DND-41 (cell line): ENCODE data around the gene GON4L.
A peak's percentile ranks its signal among the peaks of the same experiment; 100 is the strongest.
"Not testable (repeated sequence)": the region's sequence is repeated elsewhere in the genome, so short reads cannot be mapped to it uniquely, and the experiment has no call there.

Source experiments
- ATAC-seq: fragments of 200-7000 bp; cut with Tn5 transposase; 3 replicates; pipeline ENCODE4 v1.9.1; 2021; ENCODE audit warnings: low read depth; ENCODE audit not compliant: insufficient read depth
- DNase-seq: peaks from one replicate; pipeline ENCODE4 v3.0.0-alpha.2; 2020
- H2AFZ ChIP-seq: 2 replicates; pipeline ENCODE4 v1.6.0; 2012; ENCODE audit warnings: low read depth, low read length
- H3K27ac ChIP-seq: 2 replicates; pipeline ENCODE4 v1.5.1; 2012; ENCODE audit warnings: low read length, inconsistent platforms
- H3K27me3 ChIP-seq: fragments of 200-600 bp; sonication (generic); 2 replicates; pipeline ENCODE4 v1.6.0; 2012; ENCODE audit warnings: low read length, mild to moderate bottlenecking, inconsistent platforms; ENCODE audit not compliant: insufficient read depth, poor library complexity
- H3K36me3 ChIP-seq: 2 replicates; pipeline ENCODE4 v1.5.1; 2012; ENCODE audit warnings: low read length, inconsistent platforms; ENCODE audit not compliant: insufficient read depth
- H3K4me1 ChIP-seq: 2 replicates; pipeline ENCODE4 v1.5.1; 2012; ENCODE audit warnings: mild to moderate bottlenecking, low read length; ENCODE audit not compliant: insufficient read depth
- H3K4me2 ChIP-seq: 2 replicates; pipeline ENCODE4 v1.6.0; 2012; ENCODE audit warnings: mild to moderate bottlenecking, moderate library complexity, low read length, inconsistent platforms; ENCODE audit not compliant: insufficient read depth
- H3K4me3 ChIP-seq, 2 experiments: fragments of 200-600 bp in 1 of 2; shearing (Covaris generic) in 1 of 2; 2 replicates each; pipeline ENCODE4 v1.5.1; 2012 to 2016; ENCODE audit warnings: inconsistent platforms in 2 of 2, low read length in 2 of 2, mild to moderate bottlenecking in 2 of 2, low read depth in 1 of 2, moderate library complexity in 1 of 2
- H3K79me2 ChIP-seq: 2 replicates; pipeline ENCODE4 v1.6.0; 2012; ENCODE audit warnings: low read length, inconsistent platforms; ENCODE audit not compliant: insufficient read depth
- H3K9ac ChIP-seq: 2 replicates; pipeline ENCODE4 v1.6.0; 2012; ENCODE audit warnings: low read depth, mild to moderate bottlenecking, inconsistent platforms, low read length, moderate library complexity
- H3K9me3 ChIP-seq: 2 replicates; pipeline ENCODE4 v1.5.1; 2012; ENCODE audit warnings: low read length, moderate library complexity, mild to moderate bottlenecking, inconsistent platforms; ENCODE audit not compliant: insufficient read depth, severe bottlenecking
- H4K20me1 ChIP-seq: 2 replicates; pipeline ENCODE4 v1.6.0; 2012; ENCODE audit warnings: low read length; ENCODE audit not compliant: insufficient read depth
- CTCF ChIP-seq: IDR thresholded peaks from 2 replicates; pipeline ENCODE4 v1.5.1; 2012; ENCODE audit warnings: borderline replicate concordance, low read length, moderate library complexity, mild to moderate bottlenecking; ENCODE audit not compliant: poor library complexity, severe bottlenecking; ENCODE audit errors: extremely low read depth
- EZH2 ChIP-seq: IDR thresholded peaks from 3 replicates; pipeline ENCODE4 v1.6.1; 2012; ENCODE audit warnings: borderline replicate concordance, low read depth, mild to moderate bottlenecking, moderate library complexity, low read length, inconsistent platforms; ENCODE audit not compliant: severe bottlenecking

GON4L gene

GRCh38 chr1:155835548-155835947, 21.5 kb downstream of the GON4L start:
- DNase-seq (no peak), ATAC-seq (no peak)
- Histone ChIP-seq H2AFZ (no peak overlapping the region), H3K4me1 (no peaks in the 10 kb centered on the region), H3K4me3 (no peak overlapping the region), H3K9ac (no peak overlapping the region), H3K36me3 (peaks cover 17% of the 10 kb centered on the region; the same call in 1 of the 2 replicates), H3K27ac (no peak overlapping the region), H3K9me3 (no peaks in the 10 kb centered on the region), H3K4me2 (no peak overlapping the region), H4K20me1 (peaks cover 4% of the 10 kb centered on the region; the same call in 1 of the 2 replicates), H3K79me2 (peaks cover 64% of the 10 kb centered on the region), H3K27me3 (no peaks in the 10 kb centered on the region)
- TF ChIP-seq EZH2, result no peak
- no peak for TF ChIP-seq CTCF

- Histone ChIP-seq H3K36me3 (peaks cover 14% of the 10 kb centered on the region; the same call in 1 of the 2 replicates), H3K79me2 (peaks cover 63% of the 10 kb centered on the region)
- H3K27ac ChIP-seq, H4K20me1 ChIP-seq, H2AFZ ChIP-seq, H3K9ac ChIP-seq, ATAC-seq, H3K4me3 ChIP-seq, H3K4me2 ChIP-seq, H3K27me3 ChIP-seq, H3K9me3 ChIP-seq, DNase-seq, H3K4me1 ChIP-seq: not testable (repeated sequence)
These were observed 22.1 kb downstream of the GON4L start for GRCh38 chr1:155834927-155835399.

GRCh38 chr1:155834296-155834926, 22.6 kb downstream of the GON4L start:
- DNase-seq (no peak), ATAC-seq (no peak)
- no peak overlapping the region for H3K4me2 ChIP-seq
- H3K79me2 ChIP-seq, result peaks cover 62% of the 10 kb centered on the region
- H2AFZ ChIP-seq, result no peak overlapping the region
- H3K27me3 ChIP-seq, result no peaks in the 10 kb centered on the region
- H3K4me1 ChIP-seq, result no peaks in the 10 kb centered on the region
- H3K36me3 ChIP-seq, result peaks cover 14% of the 10 kb centered on the region; the same call in 1 of the 2 replicates
- no peak overlapping the region; the same call in 1 of the 2 replicates for H3K27ac ChIP-seq
- H3K4me3 ChIP-seq, result no peak overlapping the region
- H4K20me1 ChIP-seq, result no peaks in the 10 kb centered on the region; the same call in 1 of the 2 replicates
- TF ChIP-seq EZH2 (no peak), CTCF (no peak)
- H3K9me3 ChIP-seq, result no peaks in the 10 kb centered on the region
- H3K9ac ChIP-seq, result no peak overlapping the region

GRCh38 chr1:155833665-155834295, 23.2 kb downstream of the GON4L start:
- Histone ChIP-seq H3K36me3 (peaks cover 14% of the 10 kb centered on the region; the same call in 1 of the 2 replicates), H4K20me1 (no peaks in the 10 kb centered on the region; the same call in 1 of the 2 replicates), H2AFZ (no peak overlapping the region), H3K9me3 (no peaks in the 10 kb centered on the region), H3K27me3 (no peaks in the 10 kb centered on the region), H3K79me2 (peaks cover 59% of the 10 kb centered on the region), H3K4me2 (no peak overlapping the region), H3K4me3 (no peak overlapping the region), H3K4me1 (no peaks in the 10 kb centered on the region), H3K9ac (no peak overlapping the region), H3K27ac (peak overlapping the region; percentile 16; the same call in 1 of the 2 replicates)
- ATAC-seq (no peak), DNase-seq (no peak)
- no peak for TF ChIP-seq EZH2
- TF ChIP-seq CTCF, result no peak
